ENCODE data around the gene PSAP. TPM values are rescaled to one million over a fixed set of nuclear protein-coding genes. Genes with fewer than 3 reads are reported as not detected.

PSAP gene
- polyA plus RNA-seq, 1 experiment: 1,979 TPM

DNA sequence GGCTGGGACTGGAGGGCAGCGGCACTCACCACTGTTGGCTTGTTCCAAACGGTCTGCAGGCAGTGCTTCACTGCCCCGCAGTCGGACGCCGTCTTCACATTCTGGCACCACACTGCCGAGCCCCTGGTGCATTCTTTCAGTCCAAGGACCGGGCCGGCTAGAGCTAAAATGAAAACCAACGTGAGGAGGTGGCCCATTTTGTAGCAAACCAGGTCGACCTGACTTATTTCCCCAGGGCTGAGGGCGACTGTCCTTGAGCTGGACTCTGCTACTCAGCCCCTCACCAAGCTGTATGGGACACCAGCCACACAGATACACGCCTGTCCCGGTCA, 16.7 kb downstream of the PSAP start:
- ChIA-PET CTCF (interaction anchor here (6.7 kb wide), 1 partner anchor 62 kb away, joined by 40 read pairs; no protein-coding TSS in a partner anchor), POLR2A (no interaction called here)
- no peaks in the 10 kb centered on the region for H3K27me3 ChIP-seq (ENCODE audit: control insufficient read depth, insufficient read depth, low read length)
- H3K4me3 ChIP-seq (ENCODE audit: low read depth, low read length): no peak overlapping the region
- peaks cover 18% of the 10 kb centered on the region for H3K36me3 ChIP-seq (ENCODE audit: control insufficient read depth, insufficient read depth, low read length)
- no peak for DNase-seq (ENCODE audit: low read depth)
- no peak for TF ChIP-seq CTCF (IDR thresholded peaks at IDR 0.05; ENCODE audit: insufficient read depth, low read depth, low read length)

DNA sequence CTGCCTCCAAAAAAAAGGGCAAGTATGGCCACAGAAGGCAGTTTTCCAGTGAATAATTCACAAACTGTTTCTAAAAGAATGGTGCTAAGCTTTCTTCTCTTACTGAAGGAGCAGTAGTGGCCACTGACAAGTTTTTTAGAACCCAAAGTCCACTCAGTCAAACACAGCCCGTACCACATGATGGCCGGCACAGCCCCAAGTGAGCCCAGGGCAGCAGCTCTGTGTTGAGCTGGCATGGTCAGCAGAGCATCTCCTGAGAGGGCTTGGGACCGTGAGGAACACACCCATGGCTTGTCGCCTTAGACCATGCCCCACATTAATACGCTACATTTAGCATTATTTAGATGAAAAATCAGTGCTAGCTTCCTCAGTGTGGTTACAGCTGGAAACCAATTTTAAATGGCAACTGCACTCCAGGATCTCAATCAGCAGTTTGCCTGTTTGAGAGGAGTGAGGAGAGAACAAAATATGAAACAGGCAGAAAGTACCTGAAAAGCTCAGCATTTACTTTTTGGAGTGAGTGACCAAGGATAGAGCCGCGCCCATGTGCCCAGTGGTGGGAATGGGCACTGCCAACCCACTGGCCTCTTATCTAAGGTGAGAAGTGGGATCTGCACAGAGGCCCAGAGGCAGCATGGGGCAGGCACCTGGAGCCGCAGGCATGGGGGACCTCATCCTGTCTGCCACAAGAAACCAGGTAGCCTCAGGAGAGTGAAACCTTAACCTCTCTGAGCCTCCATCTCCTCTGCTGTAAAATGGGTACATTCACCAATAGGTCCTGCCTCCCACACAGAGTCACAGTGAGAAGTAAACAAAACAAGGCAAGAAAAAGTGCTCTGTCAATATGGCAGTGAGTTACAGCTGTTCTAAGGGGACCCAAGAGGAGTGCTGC, 17.4 kb downstream of the PSAP start:
- no peak for TF ChIP-seq CTCF (IDR thresholded peaks at IDR 0.05; ENCODE audit: insufficient read depth, low read depth, low read length)
- DNase-seq (ENCODE audit: low read depth): no peak
- Histone ChIP-seq H3K27me3 (ENCODE audit: control insufficient read depth, insufficient read depth, low read length) (no peaks in the 10 kb centered on the region), H3K36me3 (ENCODE audit: control insufficient read depth, insufficient read depth, low read length) (peaks cover 20% of the 10 kb centered on the region), H3K4me3 (ENCODE audit: low read depth, low read length) (no peak overlapping the region)
- ChIA-PET CTCF (interaction anchor here (1.1 to 6.7 kb wide), 2 partner anchors 18 to 63 kb away, joined by 3 to 40 read pairs; partner anchors contain the start of gene PSAP), POLR2A (no interaction called here)

GRCh38 chr10:71832967-71833366, 18.1 kb downstream of the PSAP start:
- POLR2A ChIA-PET: no interaction called here
- no peak overlapping the region for H3K4me3 ChIP-seq (ENCODE audit: low read depth, low read length)
- H3K36me3 ChIP-seq (ENCODE audit: control insufficient read depth, insufficient read depth, low read length): peaks cover 24% of the 10 kb centered on the region
- no peaks in the 10 kb centered on the region for H3K27me3 ChIP-seq (ENCODE audit: control insufficient read depth, insufficient read depth, low read length)
- no peak for TF ChIP-seq CTCF (IDR thresholded peaks at IDR 0.05; ENCODE audit: insufficient read depth, low read depth, low read length)
- DNase-seq (ENCODE audit: low read depth): no peak
- CTCF ChIA-PET: interaction anchor here (1.1 to 6.7 kb wide), 2 partner anchors 18 to 64 kb away, joined by 3 to 40 read pairs; partner anchors contain the start of gene PSAP

GRCh38 chr10:71831646-71832552, 19.2 kb downstream of the PSAP start:
- Histone ChIP-seq H3K4me3 (ENCODE audit: low read depth, low read length) (no peak overlapping the region), H3K27me3 (ENCODE audit: control insufficient read depth, insufficient read depth, low read length) (no peaks in the 10 kb centered on the region), H3K36me3 (ENCODE audit: control insufficient read depth, insufficient read depth, low read length) (peaks cover 27% of the 10 kb centered on the region)
- no peak for DNase-seq (ENCODE audit: low read depth)
- no peak for TF ChIP-seq CTCF (IDR thresholded peaks at IDR 0.05; ENCODE audit: insufficient read depth, low read depth, low read length)
- CTCF ChIA-PET: interaction anchor here (1.6 to 3.2 kb wide), 3 partner anchors 20 to 64 kb away, joined by 5 to 14 read pairs (median 7); partner anchors contain the start of gene VSIR
- POLR2A ChIA-PET: interaction anchor here (0.6 kb wide), 1 partner anchor 19 kb away, joined by 4 read pairs; the partner anchor contains the start of gene PSAP

DNA sequence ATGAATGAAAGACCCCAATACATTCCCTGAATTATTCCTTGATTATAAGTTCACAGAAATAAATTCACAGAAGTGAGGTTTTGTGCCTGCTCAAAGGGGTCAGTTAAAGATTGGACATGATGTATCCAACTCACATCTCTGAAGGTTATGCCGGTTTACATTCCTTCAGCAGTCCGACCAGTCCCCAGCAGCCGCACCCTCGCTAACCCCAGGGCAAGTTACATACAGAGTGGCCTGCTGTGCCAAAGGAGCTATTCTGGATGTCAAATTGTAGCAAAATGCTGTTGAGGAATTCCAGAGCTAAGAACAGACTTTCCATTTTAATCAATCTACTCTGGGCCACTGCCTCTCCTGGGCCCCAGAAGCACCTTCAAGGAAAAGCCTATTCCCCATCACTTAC, 20.3 kb downstream of the PSAP start:
- H3K36me3 ChIP-seq (ENCODE audit: control insufficient read depth, insufficient read depth, low read length): peaks cover 29% of the 10 kb centered on the region
- no peak for TF ChIP-seq CTCF (IDR thresholded peaks at IDR 0.05; ENCODE audit: insufficient read depth, low read depth, low read length)
- ChIA-PET CTCF (interaction anchor here (1.6 to 3.2 kb wide), 4 partner anchors 16 to 66 kb away, joined by 4 to 14 read pairs (median 6); partner anchors contain the start of gene VSIR), POLR2A (no interaction called here)
- no peaks in the 10 kb centered on the region for H3K27me3 ChIP-seq (ENCODE audit: control insufficient read depth, insufficient read depth, low read length)
- DNase-seq (ENCODE audit: low read depth): no peak
- H3K4me3 ChIP-seq (ENCODE audit: low read depth, low read length): no peak overlapping the region
